HG03039 (cell line): ENCODE results near the gene PDLIM1.

ENCODE experiments used
- ATAC-seq: cut with Tn5 transposase; IDR thresholded peaks from one replicate; pipeline ENCODE4 v1.9.1; 2021; ENCODE audit warnings: mild to moderate bottlenecking, moderate library complexity; ENCODE audit not compliant: unreplicated experiment

The PDLIM1 gene, protein sequence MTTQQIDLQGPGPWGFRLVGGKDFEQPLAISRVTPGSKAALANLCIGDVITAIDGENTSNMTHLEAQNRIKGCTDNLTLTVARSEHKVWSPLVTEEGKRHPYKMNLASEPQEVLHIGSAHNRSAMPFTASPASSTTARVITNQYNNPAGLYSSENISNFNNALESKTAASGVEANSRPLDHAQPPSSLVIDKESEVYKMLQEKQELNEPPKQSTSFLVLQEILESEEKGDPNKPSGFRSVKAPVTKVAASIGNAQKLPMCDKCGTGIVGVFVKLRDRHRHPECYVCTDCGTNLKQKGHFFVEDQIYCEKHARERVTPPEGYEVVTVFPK

DNA sequence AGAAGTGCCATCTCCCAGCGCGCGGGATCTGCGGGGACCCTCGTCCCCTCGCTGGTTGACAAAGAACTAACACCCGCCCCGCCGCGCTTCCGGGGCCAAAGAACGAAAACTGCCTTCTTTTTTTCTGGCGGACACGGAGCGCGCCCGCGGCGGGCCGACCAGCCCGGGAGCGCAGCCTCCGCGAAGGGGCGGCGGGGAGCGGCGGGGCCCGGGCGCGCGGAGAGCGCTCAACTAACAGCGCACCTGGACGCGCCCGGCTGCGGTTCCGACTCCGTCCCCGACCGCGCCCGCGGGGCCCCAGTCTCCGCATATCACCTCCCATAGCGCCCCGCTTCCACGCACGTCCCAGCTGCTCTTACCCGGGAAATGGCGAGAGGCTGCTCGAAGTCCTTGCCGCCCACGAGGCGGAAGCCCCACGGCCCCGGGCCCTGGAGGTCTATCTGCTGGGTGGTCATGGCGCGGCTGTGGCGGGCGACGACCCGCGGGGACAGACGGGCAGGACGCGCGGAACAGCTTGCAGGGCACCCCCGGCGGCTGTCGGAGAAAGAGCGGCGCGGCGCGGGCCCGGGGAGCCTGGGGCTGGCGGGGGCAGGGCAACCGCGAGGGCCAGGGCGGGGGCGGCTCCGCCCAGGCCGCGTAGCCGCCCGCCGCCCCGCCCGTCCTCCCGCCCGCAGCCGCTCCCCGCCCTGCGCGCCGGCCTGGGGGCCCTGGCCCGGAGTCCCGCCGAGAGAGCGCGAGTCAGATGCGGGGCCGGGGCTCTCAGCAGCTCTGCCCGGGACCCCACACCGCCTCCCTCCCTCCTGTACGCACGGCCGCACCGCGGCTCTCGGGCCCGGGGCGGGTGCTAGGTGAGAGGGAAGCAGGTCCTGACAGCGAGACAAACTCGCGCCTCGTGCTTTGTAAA is at the start of gene PDLIM1:
Gene PDLIM1 (minus strand): TSS at position 543 of the 904 bp plus-strand sequence. CDS start 88 bp downstream, at position 455.
- no peak for ATAC-seq

- no peak for ATAC-seq
These were observed 49.1 kb upstream of the PDLIM1 start for GRCh38 chr10:95339863-95340262.

DNA sequence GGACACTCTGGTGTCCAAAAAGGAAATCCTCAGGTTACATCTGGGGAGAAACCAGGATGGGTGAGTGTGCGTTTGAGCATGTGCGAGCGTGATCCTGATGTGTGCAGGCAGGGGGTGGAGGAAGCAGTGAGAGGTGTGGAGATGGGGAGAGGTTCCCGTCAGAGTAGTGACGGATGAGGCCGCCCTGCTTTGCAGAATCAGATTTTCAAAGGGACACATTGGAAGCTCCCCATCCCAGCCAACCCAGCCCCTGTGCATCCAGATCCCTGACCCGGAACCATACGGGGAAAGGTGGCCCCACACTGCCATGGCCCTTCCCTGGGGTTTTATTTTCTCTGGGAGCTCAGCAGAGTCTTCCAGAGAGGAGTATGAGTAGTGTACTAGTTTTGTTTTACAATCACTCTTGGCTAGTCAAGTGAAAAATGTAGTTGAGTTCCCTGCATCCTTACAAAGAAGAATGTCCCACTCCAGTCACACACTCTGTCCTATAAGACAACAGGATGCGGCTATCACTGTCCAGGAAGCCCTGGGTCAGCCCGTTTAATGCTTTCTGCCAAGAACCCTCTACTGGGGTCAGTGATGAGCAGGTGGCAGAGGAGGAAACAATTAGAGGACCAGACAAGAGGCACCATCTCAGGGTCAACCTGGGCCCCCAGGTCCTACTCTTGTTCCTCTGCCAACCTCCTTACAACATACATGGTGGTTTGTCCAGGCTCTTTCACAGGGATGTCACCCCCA is 46.8 kb upstream of the PDLIM1 start:
- ATAC-seq = no peak

DNA sequence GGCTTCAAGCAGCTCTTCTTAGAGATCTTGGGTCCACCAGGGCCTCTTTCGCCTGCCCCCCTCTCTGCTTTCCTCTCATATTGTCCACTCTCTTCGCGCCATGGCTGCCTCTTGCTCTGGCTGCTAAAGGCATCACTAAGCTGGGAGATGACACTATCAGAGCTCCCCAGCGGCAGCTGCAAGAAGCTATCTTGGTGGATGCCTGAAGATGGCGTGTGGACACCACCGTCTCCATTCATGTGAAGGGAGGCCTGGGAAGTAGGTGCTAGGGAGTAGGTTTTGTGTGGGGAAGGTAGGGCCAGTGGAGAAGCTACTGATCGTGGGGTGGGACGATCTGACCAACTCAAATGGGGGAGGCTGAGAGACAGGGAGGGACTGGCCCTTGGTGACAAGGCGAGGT is 45.9 kb upstream of the PDLIM1 start:
- ATAC-seq = no peak

- no peak for ATAC-seq
These were observed 45.3 kb upstream of the PDLIM1 start for GRCh38 chr10:95335933-95336699.

GRCh38 chr10:95334805-95335144 is 44.0 kb upstream of the PDLIM1 start:
- ATAC-seq = no peak

GRCh38 chr10:95333997-95334804 is 43.4 kb upstream of the PDLIM1 start:
- no peak for ATAC-seq

GRCh38 chr10:95332666-95333249 is 42.0 kb upstream of the PDLIM1 start:
- ATAC-seq = no peak

DNA sequence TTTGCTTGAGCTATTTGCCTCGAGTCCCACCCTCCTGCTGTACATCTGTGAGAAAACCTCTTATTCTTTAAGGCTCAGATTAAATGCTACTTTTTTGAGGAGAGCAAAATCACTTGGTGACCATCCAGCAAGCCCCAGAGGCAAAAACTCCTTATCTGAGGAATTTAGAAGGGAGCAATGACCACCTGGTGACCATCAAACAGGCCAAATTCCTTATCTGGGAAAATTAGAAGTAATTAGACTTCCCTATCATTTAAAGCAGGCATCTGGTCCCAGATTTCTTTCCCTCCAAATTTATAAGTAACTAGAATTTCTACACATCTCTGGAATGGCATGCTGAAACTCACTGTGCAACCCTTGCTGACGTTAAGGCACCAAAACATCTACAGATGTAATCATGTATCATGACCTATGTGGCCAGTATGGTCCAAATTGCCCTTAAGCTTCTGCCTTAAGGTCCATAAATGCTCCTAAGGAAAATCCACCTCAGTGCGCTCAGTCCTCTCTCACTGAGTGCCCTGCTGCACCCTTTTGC is 40.9 kb upstream of the PDLIM1 start:
- ATAC-seq = no peak

DNA sequence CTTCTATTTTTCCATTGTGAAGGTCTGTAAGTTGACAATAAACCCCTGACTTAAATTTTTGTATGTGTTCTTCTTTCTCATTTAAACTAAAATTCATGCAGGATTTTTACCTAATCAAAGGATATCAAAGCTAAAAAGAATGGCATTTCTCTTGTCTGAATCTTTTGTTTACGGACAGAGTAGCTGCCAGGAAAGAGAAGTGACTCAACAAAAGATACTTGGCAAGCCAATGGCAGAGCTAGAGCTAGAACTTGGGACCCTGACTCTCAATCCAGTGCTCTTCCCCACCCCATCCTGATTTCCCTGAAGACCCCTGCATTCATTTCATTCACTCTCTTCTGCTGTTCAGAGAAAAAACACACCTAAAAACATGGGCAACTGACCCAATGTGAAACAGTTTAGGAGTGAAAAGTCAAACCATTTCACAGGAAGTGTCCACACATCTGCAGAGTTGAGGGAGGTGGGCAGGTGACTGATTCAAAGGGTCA is 40.2 kb upstream of the PDLIM1 start:
- ATAC-seq = no peak

DNA sequence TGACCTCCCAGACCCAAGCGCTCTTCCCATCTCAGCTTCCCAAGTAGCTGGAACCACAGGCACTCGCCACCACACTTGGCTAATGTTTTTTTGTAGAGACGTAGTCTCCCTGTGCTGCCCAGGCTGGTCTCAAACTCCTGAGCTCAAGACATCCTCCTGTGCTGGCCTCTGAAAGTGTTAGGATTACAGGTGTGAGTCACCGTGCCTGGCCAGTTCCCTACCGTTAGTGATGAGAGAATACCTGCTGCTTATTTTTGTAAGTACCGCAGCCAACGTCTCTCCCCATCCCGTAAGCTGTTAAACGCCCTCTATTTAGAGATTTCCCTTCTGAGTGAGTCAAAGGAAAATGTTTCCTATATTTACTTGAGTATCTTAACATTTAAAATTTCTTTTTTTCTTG is 38.5 kb upstream of the PDLIM1 start:
- no peak for ATAC-seq

DNA sequence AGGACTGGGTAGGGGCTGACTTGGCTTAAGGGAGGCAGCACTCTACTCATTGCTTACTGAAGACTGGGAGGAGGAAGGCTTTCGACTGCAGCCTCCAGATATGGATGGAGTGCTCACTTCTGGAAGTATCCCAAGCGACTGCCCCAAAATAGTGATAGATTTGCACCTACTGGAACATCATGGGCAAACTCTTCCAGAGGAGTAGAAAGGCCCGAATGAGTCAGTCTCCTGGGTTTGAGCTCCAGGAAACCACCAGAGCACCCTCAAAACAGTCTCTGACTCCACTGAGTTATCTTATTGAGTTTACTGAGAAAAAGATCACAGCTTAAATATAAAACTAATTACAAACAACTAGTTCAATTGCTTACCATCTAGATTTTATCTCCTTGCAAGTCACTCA is 37.2 kb upstream of the PDLIM1 start:
- ATAC-seq = no peak

DNA sequence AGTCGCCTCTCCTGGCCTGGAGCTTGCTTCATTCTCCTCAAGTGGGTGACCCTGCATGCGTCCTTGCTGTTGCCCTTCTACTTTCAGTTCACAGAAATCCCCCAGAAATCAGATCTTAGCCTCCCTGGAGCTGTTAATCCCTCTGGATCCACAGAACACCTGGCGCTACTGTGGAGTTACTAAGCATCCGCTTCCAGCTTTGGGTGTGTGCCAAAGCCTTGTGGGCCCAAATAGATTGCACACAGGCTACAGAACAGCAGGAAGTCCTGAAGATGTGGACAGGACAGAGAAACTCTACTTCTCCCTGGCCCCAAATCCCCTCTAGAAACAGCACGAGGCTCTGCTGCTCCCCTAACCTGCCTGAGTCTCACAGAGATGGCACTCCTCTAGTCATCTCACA is 36.6 kb upstream of the PDLIM1 start:
- ATAC-seq = no peak

DNA sequence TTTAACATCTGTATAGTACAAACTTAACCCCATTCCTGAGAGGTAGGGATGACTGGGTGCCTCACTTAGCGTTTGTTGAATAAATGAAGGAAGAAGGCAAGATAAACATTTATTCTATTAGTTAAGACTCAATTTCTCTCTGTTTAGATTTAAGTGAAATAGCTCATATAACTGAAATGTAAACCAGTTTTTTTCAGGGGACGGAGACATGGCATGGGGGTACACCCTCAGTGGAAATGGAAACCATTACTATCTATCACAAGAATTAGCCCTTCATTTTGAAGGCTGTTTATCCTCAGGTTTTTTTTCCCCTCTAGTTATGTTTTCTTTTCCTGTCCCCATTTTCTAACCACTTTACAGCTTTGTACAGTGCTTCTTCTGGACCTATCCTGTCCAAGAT is 35.6 kb upstream of the PDLIM1 start:
- ATAC-seq = no peak

DNA sequence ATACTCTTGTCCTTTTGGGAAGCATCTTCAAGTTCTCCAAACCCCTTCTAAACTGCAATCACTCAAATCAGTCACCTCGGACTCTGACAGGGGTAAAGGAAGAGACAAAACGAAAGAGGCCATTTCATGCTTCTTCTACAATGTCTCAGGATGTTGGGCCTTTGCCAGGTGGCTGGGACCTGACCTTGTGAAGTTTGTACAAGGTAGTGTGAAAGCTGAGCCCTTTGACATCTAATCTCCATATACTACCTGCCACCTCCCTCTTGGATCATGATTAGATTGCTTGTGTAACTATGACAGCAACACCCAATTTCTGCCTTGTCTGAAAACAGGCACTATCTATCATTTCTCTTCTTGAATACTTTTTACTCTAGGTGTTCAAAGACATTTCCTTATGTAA is 35.1 kb upstream of the PDLIM1 start:
- ATAC-seq = no peak

- no peak for ATAC-seq
These were observed 33.8 kb upstream of the PDLIM1 start for GRCh38 chr10:95324436-95325268.

- no peak for ATAC-seq
These were observed 30.9 kb upstream of the PDLIM1 start for GRCh38 chr10:95321554-95322301.

DNA sequence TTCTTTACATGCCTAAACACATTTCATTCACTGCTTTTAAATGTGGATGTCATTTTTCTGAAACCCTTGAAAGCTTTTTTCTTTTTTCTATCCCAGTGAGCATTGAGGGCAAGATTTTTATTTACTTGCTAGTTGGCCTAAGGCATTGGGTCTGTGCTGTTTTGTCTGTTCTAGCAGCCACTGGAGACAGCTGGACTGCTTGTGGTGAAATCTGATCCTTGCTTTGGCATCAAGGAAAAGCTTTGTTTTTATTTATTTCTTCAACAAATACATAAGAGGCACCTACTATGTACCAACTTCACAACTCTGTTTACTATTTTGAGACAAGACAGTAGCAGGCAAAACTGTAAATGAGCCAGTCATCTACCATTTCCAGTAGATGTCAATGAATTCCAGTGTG is 28.4 kb upstream of the PDLIM1 start:
- ATAC-seq = no peak
